HEK293T (cell line): ENCODE measurements around the gene PCSK5.

Source experiments
- ARNT ChIP-seq: fragments of 450-650 bp; IDR thresholded peaks from 2 replicates; pipeline ENCODE4 v1.6.1; 2017; ENCODE audit warnings: mild to moderate bottlenecking
- BHLHE40 ChIP-seq: fragments of 450-650 bp; IDR thresholded peaks from 2 replicates; pipeline ENCODE4 v1.6.1; 2016; ENCODE audit warnings: mild to moderate bottlenecking, moderate library complexity, borderline replicate concordance
- ELF4 ChIP-seq: fragments of 450-650 bp; IDR thresholded peaks from 2 replicates; pipeline ENCODE4 v1.6.1; 2017; ENCODE audit warnings: antibody characterized with exemption
- FOXK2 ChIP-seq: fragments of 450-650 bp; IDR thresholded peaks from 2 replicates; pipeline ENCODE4 v1.6.1; 2016; ENCODE audit warnings: mild to moderate bottlenecking
- FOXM1 ChIP-seq: fragments of 450-650 bp; IDR thresholded peaks from 2 replicates; pipeline ENCODE4 v1.6.1; 2017; ENCODE audit warnings: mild to moderate bottlenecking, borderline replicate concordance
- L3MBTL2 ChIP-seq: fragments of 450-650 bp; conservative IDR thresholded peaks from 2 replicates; pipeline ENCODE4 v1.6.1; 2016; ENCODE audit warnings: mild to moderate bottlenecking
- NFRKB ChIP-seq: fragments of 450-650 bp; IDR thresholded peaks from 2 replicates; pipeline ENCODE4 v1.6.1; 2016; ENCODE audit warnings: mild to moderate bottlenecking, moderate library complexity
- SP1 ChIP-seq: fragments of 450-650 bp; IDR thresholded peaks from 2 replicates; pipeline ENCODE4 v1.6.1; 2017
- TARDBP ChIP-seq: fragments of 450-650 bp; IDR thresholded peaks from 2 replicates; pipeline ENCODE4 v1.6.1; 2016

GRCh38 chr9:76099516-76099915, 209.0 kb downstream of the PCSK5 start:
- TF ChIP-seq FOXK2 = no peak
- no peak for TF ChIP-seq ARNT
- no peak for TF ChIP-seq SP1
- no peak for TF ChIP-seq FOXM1
- TF ChIP-seq ELF4 = no peak
- no peak for TF ChIP-seq BHLHE40
- TF ChIP-seq NFRKB = no peak
- no peak for TF ChIP-seq TARDBP
- TF ChIP-seq L3MBTL2 = no peak
